Body of pancreas (tissue), 4 donors: ENCODE measurements around the gene MAML2.

Experiments
- POLR2A ChIP-seq, 3 donors: fragments of 450-650 bp; IDR thresholded peaks; one replicate each; pipeline ENCODE4 v1.6.1; 2016; ENCODE audit warnings: antibody characterized with exemption in 3 of 3, mild to moderate bottlenecking in 2 of 3
- TF ChIP-seq, protein P1 (sequence below), 7 experiments: fragments of 450-650 bp in 4 of 7; fragments of 200-600 bp in 3 of 7; sonication (generic) in 3 of 7; IDR thresholded peaks; one replicate each; pipeline ENCODE4 v1.5.1; 2016 to 2019; ENCODE audit warnings: antibody characterized with exemption in 7 of 7

- TF ChIP-seq, protein P1, sequence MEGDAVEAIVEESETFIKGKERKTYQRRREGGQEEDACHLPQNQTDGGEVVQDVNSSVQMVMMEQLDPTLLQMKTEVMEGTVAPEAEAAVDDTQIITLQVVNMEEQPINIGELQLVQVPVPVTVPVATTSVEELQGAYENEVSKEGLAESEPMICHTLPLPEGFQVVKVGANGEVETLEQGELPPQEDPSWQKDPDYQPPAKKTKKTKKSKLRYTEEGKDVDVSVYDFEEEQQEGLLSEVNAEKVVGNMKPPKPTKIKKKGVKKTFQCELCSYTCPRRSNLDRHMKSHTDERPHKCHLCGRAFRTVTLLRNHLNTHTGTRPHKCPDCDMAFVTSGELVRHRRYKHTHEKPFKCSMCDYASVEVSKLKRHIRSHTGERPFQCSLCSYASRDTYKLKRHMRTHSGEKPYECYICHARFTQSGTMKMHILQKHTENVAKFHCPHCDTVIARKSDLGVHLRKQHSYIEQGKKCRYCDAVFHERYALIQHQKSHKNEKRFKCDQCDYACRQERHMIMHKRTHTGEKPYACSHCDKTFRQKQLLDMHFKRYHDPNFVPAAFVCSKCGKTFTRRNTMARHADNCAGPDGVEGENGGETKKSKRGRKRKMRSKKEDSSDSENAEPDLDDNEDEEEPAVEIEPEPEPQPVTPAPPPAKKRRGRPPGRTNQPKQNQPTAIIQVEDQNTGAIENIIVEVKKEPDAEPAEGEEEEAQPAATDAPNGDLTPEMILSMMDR (IDR thresholded peaks at IDR 0.05) = no peak
- TF ChIP-seq POLR2A (IDR thresholded peaks at IDR 0.05) = no peak
These were observed 233.5 kb downstream of the MAML2 start for GRCh38 chr11:96109331-96110030.
